Endothelial cell (in vitro differentiated cells): ENCODE results near the gene SLITRK4. TPM values are rescaled to one million over a fixed set of nuclear protein-coding genes. Genes with fewer than 3 reads are reported as not detected.

ENCODE experiments used
- DNase-seq: peaks from one replicate; pipeline ENCODE4 v3.0.0; 2021; ENCODE audit warnings: low spot score
- H3K27ac Mint-ChIP-seq: one replicate; pipeline ENCODE4 v1.8.0; 2021; ENCODE audit warnings: mixed read lengths, inconsistent platforms; ENCODE audit not compliant: unreplicated experiment
- H3K27me3 Mint-ChIP-seq: one replicate; pipeline ENCODE4 v1.8.0; 2021; ENCODE audit warnings: mild to moderate bottlenecking, moderate library complexity, mixed read lengths, inconsistent platforms; ENCODE audit not compliant: unreplicated experiment
- H3K36me3 Mint-ChIP-seq: one replicate; pipeline ENCODE4 v1.8.0; 2021; ENCODE audit warnings: mild to moderate bottlenecking, low read depth, mixed read lengths, inconsistent platforms; ENCODE audit not compliant: unreplicated experiment
- H3K4me1 Mint-ChIP-seq: one replicate; pipeline ENCODE4 v1.8.0; 2021; ENCODE audit warnings: mild to moderate bottlenecking, mixed read lengths, inconsistent platforms; ENCODE audit not compliant: unreplicated experiment
- H3K4me3 Mint-ChIP-seq: one replicate; pipeline ENCODE4 v1.8.0; 2021; ENCODE audit warnings: mild to moderate bottlenecking, mixed read lengths, inconsistent platforms; ENCODE audit not compliant: unreplicated experiment
- H3K9me3 Mint-ChIP-seq: one replicate; pipeline ENCODE4 v1.8.0; 2021; ENCODE audit warnings: mixed read lengths, inconsistent platforms; ENCODE audit not compliant: unreplicated experiment
- total RNA-seq: library from RNA; stranded (reverse); fragmentation: NEBNext Ultra II Directional; extraction: Animal tissue kit (Norgen Biotek cat#: 25700); gene quantifications from one replicate; pipeline ENCODE4 v1.2.1, GENCODE V29; 2021; ENCODE audit not compliant: unreplicated experiment
- TF ChIP-seq, protein P1 (sequence below): fragments of 200-600 bp; sonication (generic); IDR thresholded peaks from one replicate; pipeline ENCODE4 v1.5.0; 2021; ENCODE audit warnings: antibody characterized with exemption; ENCODE audit not compliant: unreplicated experiment

The SLITRK4 gene
- total RNA-seq, 1 donor from 2014 or later = 7.3 TPM

DNA sequence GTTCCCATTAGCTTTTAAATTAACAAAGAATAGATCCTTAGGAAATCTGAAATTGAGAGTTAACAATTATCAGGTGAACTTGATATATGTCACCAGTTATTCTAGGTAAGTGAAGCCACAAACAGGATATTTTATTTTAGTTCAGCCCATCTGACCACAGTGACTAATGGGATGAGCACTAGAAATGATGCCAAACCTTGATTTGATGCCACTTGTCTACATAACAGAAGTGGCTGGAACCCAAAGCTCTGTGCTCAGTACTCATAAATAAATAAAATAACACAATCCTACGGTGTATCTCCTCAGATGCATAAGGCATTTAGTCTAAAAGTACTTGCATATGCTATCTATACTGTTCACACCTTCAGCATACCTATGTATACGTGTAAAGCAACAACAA, 12.2 kb downstream of the SLITRK4 start:
- Mint-ChIP-seq H3K9me3 (no peaks in the 10 kb centered on the region), H3K27ac (no peak overlapping the region), H3K4me1 (no peaks in the 10 kb centered on the region), H3K27me3 (no peaks in the 10 kb centered on the region), H3K4me3 (no peak overlapping the region), H3K36me3 (no peaks in the 10 kb centered on the region)
- no peak for DNase-seq
- TF ChIP-seq, protein P1, sequence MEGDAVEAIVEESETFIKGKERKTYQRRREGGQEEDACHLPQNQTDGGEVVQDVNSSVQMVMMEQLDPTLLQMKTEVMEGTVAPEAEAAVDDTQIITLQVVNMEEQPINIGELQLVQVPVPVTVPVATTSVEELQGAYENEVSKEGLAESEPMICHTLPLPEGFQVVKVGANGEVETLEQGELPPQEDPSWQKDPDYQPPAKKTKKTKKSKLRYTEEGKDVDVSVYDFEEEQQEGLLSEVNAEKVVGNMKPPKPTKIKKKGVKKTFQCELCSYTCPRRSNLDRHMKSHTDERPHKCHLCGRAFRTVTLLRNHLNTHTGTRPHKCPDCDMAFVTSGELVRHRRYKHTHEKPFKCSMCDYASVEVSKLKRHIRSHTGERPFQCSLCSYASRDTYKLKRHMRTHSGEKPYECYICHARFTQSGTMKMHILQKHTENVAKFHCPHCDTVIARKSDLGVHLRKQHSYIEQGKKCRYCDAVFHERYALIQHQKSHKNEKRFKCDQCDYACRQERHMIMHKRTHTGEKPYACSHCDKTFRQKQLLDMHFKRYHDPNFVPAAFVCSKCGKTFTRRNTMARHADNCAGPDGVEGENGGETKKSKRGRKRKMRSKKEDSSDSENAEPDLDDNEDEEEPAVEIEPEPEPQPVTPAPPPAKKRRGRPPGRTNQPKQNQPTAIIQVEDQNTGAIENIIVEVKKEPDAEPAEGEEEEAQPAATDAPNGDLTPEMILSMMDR = no peak

DNA sequence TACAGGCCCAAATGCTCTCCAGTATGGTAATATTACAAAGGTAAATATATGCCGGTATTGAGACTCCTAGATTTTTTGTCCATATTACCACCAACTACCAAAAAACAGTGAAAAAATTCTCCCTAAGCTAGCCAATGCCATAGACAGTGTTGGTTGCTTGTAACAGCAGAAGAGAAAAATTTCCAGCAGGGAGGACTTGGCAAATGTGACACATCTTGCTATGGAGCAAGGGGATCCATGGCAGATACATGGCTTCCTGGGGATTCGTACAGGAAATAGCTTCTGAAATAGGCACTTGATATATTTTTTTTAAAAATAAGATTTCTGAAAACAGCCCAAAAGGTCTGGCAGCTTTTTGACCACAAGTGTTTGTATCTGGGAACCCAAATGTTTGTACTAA, 14.6 kb downstream of the SLITRK4 start:
- no peak for DNase-seq
- H3K4me3 Mint-ChIP-seq = no peak overlapping the region
- no peaks in the 10 kb centered on the region for H3K4me1 Mint-ChIP-seq
- H3K36me3 Mint-ChIP-seq = no peaks in the 10 kb centered on the region
- no peak overlapping the region for H3K27ac Mint-ChIP-seq
- no peaks in the 10 kb centered on the region for H3K9me3 Mint-ChIP-seq
- TF ChIP-seq, protein P1 = no peak
- no peaks in the 10 kb centered on the region for H3K27me3 Mint-ChIP-seq

DNA sequence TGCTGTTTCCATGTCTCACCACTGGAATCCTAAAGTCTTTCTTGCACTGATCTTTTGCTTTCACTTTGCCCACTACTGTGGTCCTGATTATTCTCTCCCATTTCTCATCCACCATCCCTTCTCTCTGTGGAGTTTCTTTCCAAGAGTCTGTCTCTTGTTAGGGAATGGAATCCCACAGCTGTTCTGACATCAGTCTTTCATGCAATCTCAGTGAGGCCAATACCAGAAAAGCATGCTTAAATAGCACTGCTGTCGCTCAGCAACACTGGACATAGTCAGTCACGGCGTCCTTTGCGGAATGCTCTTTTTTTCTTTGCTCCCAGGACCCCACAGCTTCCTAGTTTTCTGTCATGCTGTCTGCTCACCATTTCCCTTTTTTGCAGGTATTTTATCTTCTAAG, 20.1 kb downstream of the SLITRK4 start:
- no peaks in the 10 kb centered on the region for H3K4me1 Mint-ChIP-seq
- H3K27ac Mint-ChIP-seq = no peak overlapping the region
- TF ChIP-seq, protein P1 = no peak
- H3K9me3 Mint-ChIP-seq = no peaks in the 10 kb centered on the region
- no peak overlapping the region for H3K4me3 Mint-ChIP-seq
- H3K36me3 Mint-ChIP-seq = no peaks in the 10 kb centered on the region
- no peak for DNase-seq
- no peaks in the 10 kb centered on the region for H3K27me3 Mint-ChIP-seq

DNA sequence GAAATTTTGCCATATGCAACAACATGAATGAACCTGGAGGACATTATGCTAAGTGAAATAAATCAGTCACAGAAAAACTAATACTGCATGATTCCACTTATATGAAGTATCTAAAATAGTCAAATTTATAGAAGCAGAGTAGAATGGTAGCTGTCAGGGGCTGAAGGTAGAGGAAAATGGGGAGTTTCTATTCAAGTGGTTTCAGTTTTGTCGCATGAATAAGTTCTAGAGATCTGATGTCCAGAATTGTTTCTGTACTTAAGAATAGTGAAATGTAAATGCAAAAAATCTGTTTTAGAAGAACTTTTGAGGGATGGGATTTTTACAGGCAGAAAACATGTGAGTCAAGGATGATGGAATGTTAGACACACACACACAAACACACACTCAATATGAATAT, 34.1 kb downstream of the SLITRK4 start:
- H3K4me1 Mint-ChIP-seq = peaks cover 3% of the 10 kb centered on the region
- no peak overlapping the region for H3K27ac Mint-ChIP-seq
- DNase-seq = no peak
- no peaks in the 10 kb centered on the region for H3K9me3 Mint-ChIP-seq
- H3K4me3 Mint-ChIP-seq = no peak overlapping the region
- TF ChIP-seq, protein P1 = no peak
- no peaks in the 10 kb centered on the region for H3K36me3 Mint-ChIP-seq
- no peaks in the 10 kb centered on the region for H3K27me3 Mint-ChIP-seq

DNA sequence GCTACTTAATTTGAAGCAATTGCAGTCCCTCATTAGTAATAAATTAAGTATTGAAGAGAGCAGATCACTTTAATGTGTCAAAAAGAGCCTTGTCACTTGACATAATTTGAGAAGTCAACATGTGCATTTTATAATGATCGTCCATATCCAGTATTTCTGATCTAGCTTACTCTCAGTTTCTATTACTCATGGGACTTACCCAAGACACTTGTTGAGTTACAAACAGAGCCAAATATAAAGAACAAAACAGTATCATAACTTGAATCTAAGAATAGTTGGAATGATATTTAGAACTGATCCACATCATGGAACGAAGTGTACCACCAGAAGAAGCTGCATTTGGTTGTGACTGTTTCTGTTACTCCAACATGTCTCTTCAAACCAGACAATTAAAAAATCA, 54.7 kb downstream of the SLITRK4 start:
- no peaks in the 10 kb centered on the region for H3K27me3 Mint-ChIP-seq
- no peaks in the 10 kb centered on the region for H3K9me3 Mint-ChIP-seq

More for the DNA sequence above, 54.7 kb downstream of the SLITRK4 start:
- Mint-ChIP-seq H3K4me1 (no peaks in the 10 kb centered on the region), H3K36me3 (no peaks in the 10 kb centered on the region), H3K4me3 (no peak overlapping the region), H3K27ac (no peak overlapping the region)
- TF ChIP-seq, protein P1 = no peak
- DNase-seq = no peak
